Activated CD4-positive, CD25-positive, alpha-beta regulatory T cell treated with anti-CD3 and anti-CD28 coated beads, Interleukin-2, amount 50 U/mL, for 16 hours (primary cell): Measurements from ENCODE around the gene ENKUR.

Source experiments
- DNase-seq: peaks from one replicate; pipeline ENCODE4 v3.0.0-alpha.2; 2020; ENCODE audit warnings: low read depth, low spot score

The ENKUR gene

DNA sequence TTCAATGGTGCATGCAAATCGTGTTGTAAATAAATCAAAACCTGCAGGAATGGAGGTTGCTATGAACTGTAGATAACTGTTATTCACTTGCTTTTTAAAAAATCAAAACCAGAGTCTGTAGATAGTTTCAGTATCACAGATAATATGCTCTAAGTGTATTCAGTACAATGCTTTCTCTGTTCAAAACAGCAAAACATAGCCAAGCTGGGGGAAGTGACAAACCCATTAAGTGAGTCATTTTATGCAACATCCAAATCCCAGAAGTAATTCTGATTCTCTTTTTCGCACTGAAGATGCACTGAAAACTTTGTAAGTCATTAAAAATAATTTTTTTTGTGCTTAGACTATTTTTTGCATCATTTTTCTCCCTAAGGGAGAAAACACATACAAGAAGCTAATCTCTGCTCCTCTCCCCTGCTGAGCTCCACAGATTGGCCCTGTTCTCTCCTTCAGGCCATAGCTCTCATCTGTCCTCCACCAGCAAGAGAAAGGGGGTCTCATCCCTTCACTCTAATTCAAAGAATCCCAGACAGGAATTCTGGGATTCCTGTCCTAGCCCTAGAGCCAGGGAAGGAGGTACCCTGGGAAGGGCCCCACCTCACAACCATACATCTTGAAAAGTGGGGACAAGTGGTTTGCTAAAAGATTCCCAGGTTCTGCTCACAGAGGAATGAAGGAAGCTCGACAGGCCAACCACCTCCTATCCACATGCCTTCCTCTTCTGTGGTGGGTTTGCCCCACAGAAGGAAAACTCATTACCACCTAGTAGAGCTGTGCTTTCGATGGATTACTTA is 68.5 kb downstream of the ENKUR start:
- no peak for DNase-seq

DNA sequence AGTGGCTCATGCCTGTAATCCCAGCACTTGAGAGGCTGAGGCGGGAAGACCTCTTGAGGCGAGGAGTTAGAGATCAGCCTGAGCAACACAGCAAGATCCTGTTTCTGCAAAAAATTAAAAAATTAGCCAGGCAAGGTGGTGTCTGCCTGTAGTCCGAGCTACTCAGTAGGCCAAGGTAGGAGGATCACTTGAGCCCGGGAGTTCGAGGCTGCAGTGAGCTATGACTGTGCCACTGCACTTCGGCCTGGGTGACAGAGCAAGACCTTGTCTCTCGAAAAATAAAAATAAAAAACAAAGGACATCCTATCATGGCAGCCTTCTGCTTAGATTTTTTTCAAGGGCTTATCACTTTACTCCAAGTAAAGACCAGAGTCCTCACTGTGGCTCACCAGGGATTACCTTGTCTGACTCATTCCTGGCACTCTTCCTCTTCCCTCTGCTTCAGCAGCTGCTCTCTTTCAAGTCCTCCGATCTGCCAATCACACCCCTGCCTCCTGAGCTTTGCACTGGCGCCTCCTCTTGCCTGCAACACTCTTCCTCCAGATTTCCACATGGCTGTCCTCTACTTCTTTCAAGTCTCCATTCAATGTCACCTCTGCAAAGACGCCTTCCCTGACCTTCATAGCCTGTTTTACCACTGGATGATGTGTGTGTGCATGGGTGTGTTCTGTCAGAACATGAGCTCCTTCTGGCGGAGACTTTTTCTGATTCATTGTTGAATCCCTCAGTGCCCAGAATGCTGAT is 71.3 kb downstream of the ENKUR start:
- no peak for DNase-seq

DNA sequence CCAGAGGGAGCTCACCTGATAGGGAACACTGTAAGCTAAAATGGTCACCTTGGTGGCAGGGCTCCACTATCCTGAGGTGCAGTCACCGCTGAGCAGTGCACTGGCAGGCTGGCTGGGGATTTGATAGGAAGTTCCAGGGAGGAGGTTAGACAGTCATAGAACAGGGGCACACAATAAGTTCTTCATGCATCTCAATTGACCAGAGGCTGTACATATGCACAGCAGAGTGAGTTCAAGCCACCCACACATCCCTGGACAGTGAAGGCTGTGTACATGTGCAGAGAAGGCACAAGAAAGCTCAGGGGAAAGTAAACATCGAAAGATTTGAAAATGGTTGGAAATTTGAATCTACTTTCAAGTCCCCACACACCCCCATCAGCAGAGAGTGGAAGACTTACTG is 77.4 kb downstream of the ENKUR start:
- no peak for DNase-seq

DNA sequence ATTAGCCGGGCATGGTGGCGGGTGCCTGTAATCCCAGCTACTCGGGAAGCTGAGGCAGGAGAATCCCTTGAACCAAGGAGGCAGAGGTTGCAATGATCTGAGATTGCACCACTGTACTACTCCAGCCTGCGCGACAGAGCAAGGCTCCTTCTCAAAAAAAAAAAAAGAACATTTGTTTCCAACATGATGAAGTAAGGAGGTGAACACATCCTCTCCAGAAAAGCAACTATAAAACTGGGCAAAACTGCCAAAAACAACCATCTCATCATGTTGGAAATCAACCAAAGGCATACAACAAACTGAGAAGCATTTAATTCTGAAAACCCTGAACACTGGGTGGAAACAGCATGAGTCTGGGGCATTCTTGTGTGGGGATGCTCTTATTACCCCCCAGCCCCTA is 77.9 kb downstream of the ENKUR start:
- DNase-seq, result no peak

DNA sequence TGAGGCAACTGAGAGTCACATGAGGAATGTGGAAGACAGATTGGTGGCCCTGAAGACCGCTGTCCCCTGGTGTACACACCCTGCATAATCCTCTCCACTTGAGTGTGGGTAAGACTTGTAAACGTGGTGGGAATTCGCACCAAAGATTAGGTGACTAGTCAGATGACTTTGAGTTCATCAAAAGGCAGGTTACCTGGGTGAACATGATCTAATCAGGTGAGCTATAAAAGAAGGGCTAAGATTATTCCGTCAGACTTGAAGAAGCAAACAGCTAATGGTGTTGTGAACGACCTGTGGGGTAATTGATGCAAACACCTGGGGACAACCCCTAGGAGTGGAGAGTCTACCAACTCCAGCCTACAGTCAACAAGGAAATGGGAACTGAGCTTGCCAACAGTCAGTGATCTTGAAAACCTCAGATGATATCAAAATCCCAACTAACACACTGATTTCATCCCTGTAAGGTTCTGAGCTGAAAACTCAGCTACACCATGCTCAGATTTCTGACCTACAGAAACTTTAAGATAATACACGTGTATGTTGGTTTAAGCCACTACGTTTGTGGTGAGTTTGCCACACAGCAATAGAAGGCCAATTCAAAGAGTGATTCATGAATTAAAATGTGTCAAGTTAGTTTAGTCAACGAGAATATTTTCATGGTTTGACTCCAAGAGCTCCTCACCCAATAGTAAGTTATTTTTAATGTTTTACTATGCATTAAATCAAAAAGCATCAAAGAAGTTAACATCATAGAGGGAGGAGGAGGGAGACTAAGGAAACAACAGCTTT is 80.3 kb downstream of the ENKUR start:
- DNase-seq, result no peak
